Measurements from ENCODE around the gene SNHG17. TPM values are rescaled to one million over a fixed set of nuclear protein-coding genes. Genes with fewer than 3 reads are reported as not detected.
"Not testable (repeated sequence)": the region's sequence is repeated elsewhere in the genome, so short reads cannot be mapped to it uniquely, and the experiment has no call there.

Gene SNHG17
- total RNA-seq, 4 donors from 2014 or later, result 15.8 to 191 (median 43.7) TPM

- Histone ChIP-seq H3K4me3 (no peak overlapping the region), H3K27me3 (no peaks in the 10 kb centered on the region), H3K9me3 (no peaks in the 10 kb centered on the region), H3K27ac (no peak overlapping the region), H3K36me3 (no peaks in the 10 kb centered on the region), H3K4me1 (no peaks in the 10 kb centered on the region)
- in situ Hi-C loops (cut with MboI; ENCODE audit: low pct_ligation_motif_present in 1 of 4, low pct_unique_long_range_greater_than_20kb in 1 of 4, low sequenced_read_pairs in 3 of 4) (loop anchor here in 2 of 4 donors (25.0 kb wide), 1 partner anchor 343 kb away; no protein-coding TSS in a partner anchor), intact Hi-C loops (cut with DNase I; ENCODE audit: low total_unique reads) (no loop called here)
- no peak for TF ChIP-seq POLR2A (IDR thresholded peaks at IDR 0.05)
- no peak for TF ChIP-seq POLR2AphosphoS5 (IDR thresholded peaks at IDR 0.05)
- TF ChIP-seq CTCF (IDR thresholded peaks at IDR 0.05), result no peak
- TF ChIP-seq EP300 (IDR thresholded peaks at IDR 0.05; ENCODE audit: low read depth), result no peak
- 88% methylated on average over 2 of the region's 2 CpGs; no CpG with 5 or more reads in 1 of the 2 donors for WGBS, 2 donors (ENCODE audit: low coverage in 1 of 2)
- DNase-seq, result no peak
Measured at GRCh38 chr20:38405132-38405531, 30.0 kb downstream of the SNHG17 start.

- TF ChIP-seq CTCF (IDR thresholded peaks at IDR 0.05), result no peak
- no peak for TF ChIP-seq POLR2AphosphoS5 (IDR thresholded peaks at IDR 0.05)
- no peak for TF ChIP-seq EP300 (IDR thresholded peaks at IDR 0.05; ENCODE audit: low read depth)
- no peak for TF ChIP-seq POLR2A (IDR thresholded peaks at IDR 0.05)
- no peaks in the 10 kb centered on the region for H3K27me3 ChIP-seq
- H3K36me3 ChIP-seq, result no peaks in the 10 kb centered on the region
- no peaks in the 10 kb centered on the region for H3K9me3 ChIP-seq
- DNase-seq, result no peak
- in situ Hi-C loops (cut with MboI; ENCODE audit: low pct_ligation_motif_present in 1 of 4, low pct_unique_long_range_greater_than_20kb in 1 of 4, low sequenced_read_pairs in 3 of 4) (loop anchor here in 2 of 4 donors (25.0 kb wide), 1 partner anchor 342 kb away; no protein-coding TSS in a partner anchor), intact Hi-C loops (cut with DNase I; ENCODE audit: low total_unique reads) (no loop called here)
- H3K4me3 ChIP-seq, result no peak overlapping the region
- no peaks in the 10 kb centered on the region for H3K4me1 ChIP-seq
- no peak overlapping the region for H3K27ac ChIP-seq
Measured at GRCh38 chr20:38404016-38404415, 31.1 kb downstream of the SNHG17 start.

GRCh38 chr20:38402816-38403215 is 32.3 kb downstream of the SNHG17 start:
- no peak for DNase-seq
- Histone ChIP-seq H3K9me3 (no peaks in the 10 kb centered on the region), H3K27ac (no peak overlapping the region), H3K4me3 (no peak overlapping the region), H3K36me3 (no peaks in the 10 kb centered on the region), H3K27me3 (no peaks in the 10 kb centered on the region), H3K4me1 (no peaks in the 10 kb centered on the region)
- intact Hi-C loops (cut with DNase I; ENCODE audit: low total_unique reads) (no loop called here), in situ Hi-C loops (cut with MboI; ENCODE audit: low pct_ligation_motif_present in 1 of 4, low pct_unique_long_range_greater_than_20kb in 1 of 4, low sequenced_read_pairs in 3 of 4) (loop anchor here in 2 of 4 donors (25.0 kb wide), 1 partner anchor 341 kb away; no protein-coding TSS in a partner anchor)
- 83% methylated on average over 8 of the region's 8 CpGs; no CpG with 5 or more reads in 1 of the 2 donors for WGBS, 2 donors (ENCODE audit: low coverage in 1 of 2)
- TF ChIP-seq POLR2AphosphoS5 (IDR thresholded peaks at IDR 0.05), result no peak

GRCh38 chr20:38402089-38402488 is 33.0 kb downstream of the SNHG17 start:
- Histone ChIP-seq H3K9me3 (no peaks in the 10 kb centered on the region), H3K36me3 (no peaks in the 10 kb centered on the region), H3K4me3 (no peak overlapping the region), H3K4me1 (no peaks in the 10 kb centered on the region), H3K27ac (no peak overlapping the region), H3K27me3 (no peaks in the 10 kb centered on the region)
- in situ Hi-C loops (cut with MboI; ENCODE audit: low pct_ligation_motif_present in 1 of 4, low pct_unique_long_range_greater_than_20kb in 1 of 4, low sequenced_read_pairs in 3 of 4), result loop anchor here in 2 of 4 donors (25.0 kb wide), 1 partner anchor 340 kb away; no protein-coding TSS in a partner anchor
- DNase-seq, result no peak
- TF ChIP-seq POLR2AphosphoS5 (IDR thresholded peaks at IDR 0.05), result no peak
- TF ChIP-seq POLR2A (IDR thresholded peaks at IDR 0.05), result no peak
- TF ChIP-seq EP300 (IDR thresholded peaks at IDR 0.05; ENCODE audit: low read depth), result no peak
- TF ChIP-seq CTCF (IDR thresholded peaks at IDR 0.05), result no peak
- WGBS, 2 donors (ENCODE audit: low coverage in 1 of 2), result 98% methylated on average over 5 of the region's 5 CpGs; no CpG with 5 or more reads in 1 of the 2 donors
- intact Hi-C loops (cut with DNase I; ENCODE audit: low total_unique reads), result no loop called here

GRCh38 chr20:38395751-38396395 is 39.3 kb downstream of the SNHG17 start:
- WGBS, 2 donors (ENCODE audit: low coverage in 1 of 2), result 80 to 100% methylated on average over 1 to 2 of the region's 2 CpGs

More at GRCh38 chr20:38395751-38396395, 39.3 kb downstream of the SNHG17 start:
- H3K4me3 ChIP-seq; H3K27me3 ChIP-seq; H3K27ac ChIP-seq; H3K9me3 ChIP-seq; in situ Hi-C loops (cut with MboI; ENCODE audit: low pct_ligation_motif_present in 1 of 4, low pct_unique_long_range_greater_than_20kb in 1 of 4, low sequenced_read_pairs in 3 of 4); intact Hi-C loops (cut with DNase I; ENCODE audit: low total_unique reads); H3K36me3 ChIP-seq; DNase-seq; H3K4me1 ChIP-seq: not testable (repeated sequence)
